Stimulated activated CD4-positive, alpha-beta T cell treated with anti-CD3 and anti-CD28 coated beads, Interleukin-2, amount 100 ng/mL, for 4 hours (primary cell): ENCODE results near the gene TRIM16.
"Not testable (repeated sequence)": the region's sequence is repeated elsewhere in the genome, so short reads cannot be mapped to it uniquely, and the experiment has no call there.

ENCODE experiments used
- DNase-seq: peaks from one replicate; pipeline ENCODE4 v3.0.0-alpha.2; 2020; ENCODE audit warnings: low read depth

The TRIM16 gene

GRCh38 chr17:15658296-15658695, 25.8 kb downstream of the TRIM16 start:
- no peak for DNase-seq

- no peak for DNase-seq
These were observed 26.2 kb downstream of the TRIM16 start for GRCh38 chr17:15657868-15658267.

GRCh38 chr17:15654886-15655561, 29.1 kb downstream of the TRIM16 start:
- DNase-seq, result no peak

GRCh38 chr17:15654401-15654800, 29.7 kb downstream of the TRIM16 start:
- DNase-seq, result not testable (repeated sequence)

- no peak for DNase-seq
These were observed 31.2 kb downstream of the TRIM16 start for GRCh38 chr17:15652960-15653359.

GRCh38 chr17:15651583-15652110, 32.5 kb downstream of the TRIM16 start:
- peak; percentile 1 for DNase-seq

- no peak for DNase-seq
These were observed 33.1 kb downstream of the TRIM16 start for GRCh38 chr17:15650741-15651582.

- no peak for DNase-seq
These were observed 34.2 kb downstream of the TRIM16 start for GRCh38 chr17:15649861-15650421.

- DNase-seq, result no peak
These were observed 35.7 kb downstream of the TRIM16 start for GRCh38 chr17:15648386-15648785.

- DNase-seq, result not testable (repeated sequence)
These were observed 38.2 kb downstream of the TRIM16 start for GRCh38 chr17:15645942-15646312.

GRCh38 chr17:15645099-15645941, 38.8 kb downstream of the TRIM16 start:
- not testable (repeated sequence) for DNase-seq

GRCh38 chr17:15642505-15643251, 41.4 kb downstream of the TRIM16 start:
- not testable (repeated sequence) for DNase-seq

GRCh38 chr17:15642014-15642413, 42.1 kb downstream of the TRIM16 start:
- DNase-seq, result not testable (repeated sequence)

- DNase-seq, result not testable (repeated sequence)
These were observed 53.1 kb downstream of the TRIM16 start for GRCh38 chr17:15630930-15631453.

- not testable (repeated sequence) for DNase-seq
These were observed 54.1 kb downstream of the TRIM16 start for GRCh38 chr17:15629991-15630390.

GRCh38 chr17:15623661-15624209, 60.4 kb downstream of the TRIM16 start:
- not testable (repeated sequence) for DNase-seq

GRCh38 chr17:15623255-15623654, 60.9 kb downstream of the TRIM16 start:
- DNase-seq, result not testable (repeated sequence)

- DNase-seq, result not testable (repeated sequence)
These were observed 62.0 kb downstream of the TRIM16 start for GRCh38 chr17:15622124-15622523.

- DNase-seq, result not testable (repeated sequence)
These were observed 64.6 kb downstream of the TRIM16 start, which contains the start of gene FBXW10B for GRCh38 chr17:15619331-15620058. Gene FBXW10B, minus strand, starts transcription at chr17:15619704. Its CDS starts 192 bp downstream, at chr17:15619512.

- DNase-seq, result not testable (repeated sequence)
These were observed 67.3 kb downstream of the TRIM16 start for GRCh38 chr17:15616828-15617227.
